HEK293T (cell line): ENCODE measurements around the gene MYO18A.

Experiments
- ARNT ChIP-seq: fragments of 450-650 bp; IDR thresholded peaks from 2 replicates; pipeline ENCODE4 v1.6.1; 2017; ENCODE audit warnings: mild to moderate bottlenecking
- BHLHE40 ChIP-seq: fragments of 450-650 bp; IDR thresholded peaks from 2 replicates; pipeline ENCODE4 v1.6.1; 2016; ENCODE audit warnings: mild to moderate bottlenecking, moderate library complexity, borderline replicate concordance
- ELF4 ChIP-seq: fragments of 450-650 bp; IDR thresholded peaks from 2 replicates; pipeline ENCODE4 v1.6.1; 2017; ENCODE audit warnings: antibody characterized with exemption
- FOXA1 ChIP-seq: fragments of 450-650 bp; IDR thresholded peaks from 2 replicates; pipeline ENCODE4 v1.6.1; 2016; ENCODE audit warnings: mild to moderate bottlenecking
- FOXK2 ChIP-seq: fragments of 450-650 bp; IDR thresholded peaks from 2 replicates; pipeline ENCODE4 v1.6.1; 2016; ENCODE audit warnings: mild to moderate bottlenecking
- FOXM1 ChIP-seq: fragments of 450-650 bp; IDR thresholded peaks from 2 replicates; pipeline ENCODE4 v1.6.1; 2017; ENCODE audit warnings: mild to moderate bottlenecking, borderline replicate concordance
- PKNOX1 ChIP-seq: fragments of 450-650 bp; IDR thresholded peaks from 2 replicates; pipeline ENCODE4 v1.6.1; 2016
- SUZ12 ChIP-seq: fragments of 450-650 bp; IDR thresholded peaks from 2 replicates; pipeline ENCODE4 v1.6.1; 2016; ENCODE audit warnings: mild to moderate bottlenecking
- ZNF384 ChIP-seq: fragments of 450-650 bp; IDR thresholded peaks from 2 replicates; pipeline ENCODE4 v1.6.1; 2016

- TF ChIP-seq FOXM1 (no peak), BHLHE40 (no peak), PKNOX1 (no peak), ARNT (no peak), SUZ12 (no peak), ELF4 (no peak), ZNF384 (no peak), FOXK2 (no peak), FOXA1 (no peak)
Measured at GRCh38 chr17:29090750-29091605, 89.2 kb downstream of the MYO18A start.
